ENCODE measurements around the gene SP140L.

- TF ChIP-seq CTCF (IDR thresholded peaks at IDR 0.05) = no peak
- no peak for TF ChIP-seq POLR2A (IDR thresholded peaks at IDR 0.05)
Measured at GRCh38 chr2:230319211-230319862, 7.7 kb upstream of the SP140L start.
